ENCODE results near the gene NSL1.
A peak's percentile ranks its signal among the peaks of the same experiment; 100 is the strongest.

NSL1 gene

DNA sequence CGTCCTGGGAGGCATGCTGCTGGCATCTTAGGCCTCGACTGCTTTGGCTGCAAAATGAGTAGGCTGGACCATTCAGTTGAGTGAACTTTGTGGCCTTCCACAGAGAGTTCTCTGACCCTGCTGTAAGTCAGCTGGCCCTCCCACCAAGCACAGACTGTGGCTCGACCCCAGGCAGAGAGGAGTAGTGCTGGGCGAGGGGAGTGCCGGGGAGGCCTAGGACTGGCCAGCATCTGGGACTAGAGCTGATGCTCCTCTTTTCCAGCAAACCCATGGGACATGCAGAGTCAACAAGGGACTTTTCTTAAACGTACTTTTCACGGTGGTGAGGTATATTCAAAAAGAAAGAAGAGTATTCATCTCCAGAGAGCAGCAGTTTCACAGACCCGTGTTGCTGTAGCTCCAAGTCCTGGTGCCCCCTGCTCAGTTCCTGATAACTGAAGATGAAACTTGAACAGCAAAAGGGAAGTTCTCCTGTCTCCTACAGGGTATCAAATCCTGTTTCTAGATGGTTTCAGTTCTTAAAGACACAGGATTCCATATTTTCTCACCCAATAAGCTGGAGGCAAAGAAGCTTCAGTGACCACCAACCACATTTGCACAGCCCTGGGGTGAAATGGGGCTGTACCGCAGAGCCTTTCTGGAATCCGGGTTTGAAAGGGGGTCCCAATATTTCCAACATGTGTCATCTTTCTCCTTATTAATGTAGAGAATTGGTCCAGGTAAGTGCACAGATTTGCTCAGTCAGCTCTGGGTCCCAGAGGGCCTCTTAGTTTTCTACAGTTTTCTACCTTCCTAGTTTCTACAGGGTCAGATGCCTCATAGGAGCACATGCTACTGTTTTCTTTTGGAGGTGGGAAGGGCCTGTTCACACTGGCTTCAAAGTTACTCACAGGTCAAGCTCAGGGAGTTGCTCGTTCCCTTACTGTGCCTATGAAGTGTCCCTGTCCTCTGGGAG lies 112.8 kb downstream of the NSL1 start:
- TF ChIP-seq, protein P1, sequence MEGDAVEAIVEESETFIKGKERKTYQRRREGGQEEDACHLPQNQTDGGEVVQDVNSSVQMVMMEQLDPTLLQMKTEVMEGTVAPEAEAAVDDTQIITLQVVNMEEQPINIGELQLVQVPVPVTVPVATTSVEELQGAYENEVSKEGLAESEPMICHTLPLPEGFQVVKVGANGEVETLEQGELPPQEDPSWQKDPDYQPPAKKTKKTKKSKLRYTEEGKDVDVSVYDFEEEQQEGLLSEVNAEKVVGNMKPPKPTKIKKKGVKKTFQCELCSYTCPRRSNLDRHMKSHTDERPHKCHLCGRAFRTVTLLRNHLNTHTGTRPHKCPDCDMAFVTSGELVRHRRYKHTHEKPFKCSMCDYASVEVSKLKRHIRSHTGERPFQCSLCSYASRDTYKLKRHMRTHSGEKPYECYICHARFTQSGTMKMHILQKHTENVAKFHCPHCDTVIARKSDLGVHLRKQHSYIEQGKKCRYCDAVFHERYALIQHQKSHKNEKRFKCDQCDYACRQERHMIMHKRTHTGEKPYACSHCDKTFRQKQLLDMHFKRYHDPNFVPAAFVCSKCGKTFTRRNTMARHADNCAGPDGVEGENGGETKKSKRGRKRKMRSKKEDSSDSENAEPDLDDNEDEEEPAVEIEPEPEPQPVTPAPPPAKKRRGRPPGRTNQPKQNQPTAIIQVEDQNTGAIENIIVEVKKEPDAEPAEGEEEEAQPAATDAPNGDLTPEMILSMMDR (IDR thresholded peaks at IDR 0.05), result no peak
- DNase-seq (ENCODE audit: low spot score), result peak; percentile 31
- H3K27ac ChIP-seq, result no peak overlapping the region

DNA sequence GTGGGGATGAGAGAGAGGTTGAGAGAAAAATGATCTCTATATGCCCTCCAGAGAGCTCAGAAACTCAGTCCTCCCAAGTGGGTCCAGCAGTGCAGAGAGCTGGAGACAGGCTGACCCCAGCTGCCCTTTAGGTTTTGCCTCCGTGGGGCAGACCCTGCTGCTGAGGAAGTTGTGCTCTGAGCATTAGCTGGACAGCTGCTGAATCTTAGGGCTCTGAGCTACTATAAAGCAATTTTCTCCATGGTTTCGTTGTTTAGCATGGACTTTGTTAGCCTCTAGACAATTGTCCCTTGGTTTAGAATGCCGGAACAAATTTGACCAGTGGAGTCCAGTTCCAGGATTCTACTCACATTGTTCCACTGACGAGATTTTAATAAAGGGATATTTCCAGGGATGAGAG lies 114.0 kb downstream of the NSL1 start:
- Histone ChIP-seq H3K27ac (no peak overlapping the region), H3K4me3 (no peak overlapping the region)
- peak; percentile 11 for DNase-seq (ENCODE audit: low spot score)
- TF ChIP-seq, protein P1 (IDR thresholded peaks at IDR 0.05), result no peak

More for the DNA sequence above, 112.8 kb downstream of the NSL1 start:
- no peak overlapping the region for H3K4me3 ChIP-seq

DNA sequence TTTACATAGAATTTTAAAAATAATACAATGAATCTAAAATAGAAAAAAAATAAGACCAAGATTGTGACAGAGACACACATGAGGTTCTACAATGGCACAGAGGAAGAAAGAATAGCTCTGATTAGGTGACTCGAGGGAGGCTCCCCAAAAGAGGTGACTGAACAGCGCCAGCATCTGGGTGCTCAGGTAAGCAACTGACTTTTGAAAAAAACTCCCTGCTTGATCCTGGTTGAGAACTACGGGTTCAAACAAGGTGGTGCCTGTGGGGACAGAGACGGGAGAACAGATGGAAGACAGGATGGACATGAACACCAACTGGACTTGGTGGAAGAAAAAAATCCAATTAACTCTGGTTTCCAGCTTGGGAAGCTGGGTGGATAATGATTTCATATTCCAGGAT lies 114.4 kb downstream of the NSL1 start:
- TF ChIP-seq, protein P1 (IDR thresholded peaks at IDR 0.05), result no peak
- no peak overlapping the region for H3K4me3 ChIP-seq
- H3K27ac ChIP-seq, result no peak overlapping the region
- no peak for DNase-seq (ENCODE audit: low spot score)
